Esophagus squamous epithelium (tissue), 5 donors: Measurements from ENCODE around the gene GFRA3. TPM values are rescaled to one million over a fixed set of nuclear protein-coding genes. Genes with fewer than 3 reads are reported as not detected.

Source experiments
- DNase-seq: peaks from one replicate; lab custom pipeline; 2025; lab: John Stamatoyannopoulos, UW
- H3K27ac ChIP-seq, 4 donors: fragments of 200-600 bp; sonication (generic); one replicate each; pipeline ENCODE4 v1.5.1; 2016 to 2019; ENCODE audit warnings: mild to moderate bottlenecking in 1 of 4
- H3K27me3 ChIP-seq, 4 donors: fragments of 200-600 bp; sonication (generic); 1 replicate in 3 of 4; 2 replicates in 1 of 4; pipeline versions ENCODE4 v1.5.1 to v1.6.0; 2017 to 2021; ENCODE audit warnings: antibody characterized with exemption in 1 of 4
- H3K36me3 ChIP-seq, 3 donors: fragments of 200-600 bp; sonication (generic); one replicate each; pipeline ENCODE4 v1.5.1; 2016 to 2019
- H3K4me1 ChIP-seq, 3 donors: fragments of 200-600 bp; sonication (generic); one replicate each; pipeline ENCODE4 v1.5.1; 2017 to 2019
- H3K4me3 ChIP-seq, 4 donors: fragments of 200-600 bp; sonication (generic); 1 replicate in 3 of 4; 2 replicates in 1 of 4; pipeline ENCODE4 v1.5.1; 2016 to 2019; ENCODE audit warnings: mild to moderate bottlenecking in 2 of 4, moderate library complexity in 1 of 4
- H3K9me3 ChIP-seq, 3 donors: fragments of 200-600 bp; sonication (generic); one replicate each; pipeline ENCODE4 v1.5.1; 2016 to 2019
- POLR2A ChIP-seq, 4 donors: fragments of 450-650 bp; IDR thresholded peaks; one replicate each; pipeline ENCODE4 v1.6.1; 2017; ENCODE audit warnings: antibody characterized with exemption in 4 of 4, mild to moderate bottlenecking in 4 of 4, moderate library complexity in 3 of 4
- WGBS, 2 donors: methylation state at CpG; one replicate each; pipeline ENCODE4 v1.1.5; 2018; 5-methylcytosine and 5-hydroxymethylcytosine counted together
- intact Hi-C: fragments of 100-400 bp; cut with DNase I; formaldehyde crosslinking; loops from one replicate; pipeline ENCODE4 v1.15.0; 2022
- total RNA-seq, 4 donors: library from RNA; depleted of rRNA; stranded (reverse); fragments of >200 nt; gene quantifications; one replicate each; pipeline ENCODE4 v1.1.0, GENCODE V29; 2016
- TF ChIP-seq, protein P1 (sequence below), 6 experiments: fragments of 450-650 bp in 4 of 6; fragments of 200-600 bp in 2 of 6; sonication (generic) in 2 of 6; IDR thresholded peaks; one replicate each; pipeline ENCODE4 v1.5.1; 2016 to 2019; ENCODE audit warnings: antibody characterized with exemption in 6 of 6, mild to moderate bottlenecking in 4 of 6, moderate library complexity in 4 of 6
- donor health status: DM: yes; HTN: yes; CAD: no.

GFRA3 gene
- total RNA-seq, 4 donors from 2014 or later = 0.35 to 0.41 TPM; not detected in 2

DNA sequence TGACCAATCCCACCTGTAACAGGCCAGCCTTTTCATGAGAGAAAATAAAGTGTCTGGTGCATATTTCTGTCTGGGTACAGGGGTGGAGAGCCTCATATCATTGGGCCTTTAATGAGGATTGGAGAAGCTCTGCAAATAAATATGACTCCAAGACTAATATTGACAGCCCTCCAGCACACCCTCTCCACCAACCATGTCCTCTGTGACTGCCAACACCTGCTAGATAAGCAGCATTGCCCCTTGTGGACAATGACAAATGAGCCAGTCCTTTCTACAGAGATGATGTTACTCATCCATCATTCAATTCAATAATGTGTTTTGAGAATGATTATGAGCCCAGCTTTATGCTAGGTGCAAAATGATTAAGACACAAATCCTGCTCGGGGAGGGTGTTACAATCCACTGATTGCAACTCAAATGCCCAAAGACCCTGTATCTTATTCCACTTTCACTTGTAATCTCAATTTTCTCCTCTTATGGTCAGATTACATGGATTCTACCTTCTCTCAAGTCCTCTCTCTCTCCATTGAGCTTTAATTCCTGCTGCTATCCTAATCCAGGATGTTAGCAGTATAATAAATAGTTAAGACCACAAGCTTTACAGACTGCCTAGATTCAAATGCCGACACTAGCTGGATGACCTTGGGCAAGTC lies 2.1 kb upstream of the GFRA3 start:
- Histone ChIP-seq H3K27me3 (peaks cover 0 to 28% (median 0%) of the 10 kb centered on the region in 4 donors), H3K9me3 (no peaks in the 10 kb centered on the region), H3K27ac (no peak overlapping the region), H3K4me1 (peaks cover 0 to 11% (median 6%) of the 10 kb centered on the region in 3 donors), H3K36me3 (no peaks in the 10 kb centered on the region), H3K4me3 (no peak overlapping the region)
- TF ChIP-seq, protein P1, sequence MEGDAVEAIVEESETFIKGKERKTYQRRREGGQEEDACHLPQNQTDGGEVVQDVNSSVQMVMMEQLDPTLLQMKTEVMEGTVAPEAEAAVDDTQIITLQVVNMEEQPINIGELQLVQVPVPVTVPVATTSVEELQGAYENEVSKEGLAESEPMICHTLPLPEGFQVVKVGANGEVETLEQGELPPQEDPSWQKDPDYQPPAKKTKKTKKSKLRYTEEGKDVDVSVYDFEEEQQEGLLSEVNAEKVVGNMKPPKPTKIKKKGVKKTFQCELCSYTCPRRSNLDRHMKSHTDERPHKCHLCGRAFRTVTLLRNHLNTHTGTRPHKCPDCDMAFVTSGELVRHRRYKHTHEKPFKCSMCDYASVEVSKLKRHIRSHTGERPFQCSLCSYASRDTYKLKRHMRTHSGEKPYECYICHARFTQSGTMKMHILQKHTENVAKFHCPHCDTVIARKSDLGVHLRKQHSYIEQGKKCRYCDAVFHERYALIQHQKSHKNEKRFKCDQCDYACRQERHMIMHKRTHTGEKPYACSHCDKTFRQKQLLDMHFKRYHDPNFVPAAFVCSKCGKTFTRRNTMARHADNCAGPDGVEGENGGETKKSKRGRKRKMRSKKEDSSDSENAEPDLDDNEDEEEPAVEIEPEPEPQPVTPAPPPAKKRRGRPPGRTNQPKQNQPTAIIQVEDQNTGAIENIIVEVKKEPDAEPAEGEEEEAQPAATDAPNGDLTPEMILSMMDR (IDR thresholded peaks at IDR 0.05) = no peak
- TF ChIP-seq POLR2A (IDR thresholded peaks at IDR 0.05) = no peak
- no peak for DNase-seq
- 43 to 63% methylated on average over 2 of the region's 2 CpGs for WGBS, 2 donors
- intact Hi-C loops = no loop called here

DNA sequence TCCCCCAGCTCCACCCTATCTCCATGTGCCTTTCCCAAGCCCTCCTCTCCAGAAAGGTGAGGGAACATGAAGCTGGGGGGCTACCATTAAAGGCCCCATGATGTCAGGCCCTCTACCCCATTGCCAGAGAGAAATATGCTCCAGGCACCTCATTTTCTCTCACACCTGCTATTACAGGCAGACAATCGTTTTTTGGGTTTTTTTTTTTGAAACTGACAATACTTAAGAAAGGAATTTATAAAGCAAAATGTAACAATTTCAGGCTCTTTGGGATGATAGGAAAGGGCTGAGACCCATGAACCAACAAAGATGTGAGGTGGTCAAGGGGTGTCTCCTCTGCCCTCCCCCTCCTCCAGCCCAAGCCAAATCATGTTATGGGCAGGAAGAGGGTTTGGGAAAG lies 1.5 kb upstream of the GFRA3 start:
- H3K4me3 ChIP-seq = no peak overlapping the region
- DNase-seq = no peak
- TF ChIP-seq POLR2A (IDR thresholded peaks at IDR 0.05) = no peak
- TF ChIP-seq, protein P1 (IDR thresholded peaks at IDR 0.05) = no peak
- 25 to 36% methylated on average over 1 of the region's 1 CpG for WGBS, 2 donors
- H3K27me3 ChIP-seq = peaks cover 0 to 28% (median 0%) of the 10 kb centered on the region in 4 donors
- peaks cover 0 to 11% (median 6%) of the 10 kb centered on the region in 3 donors for H3K4me1 ChIP-seq
- H3K27ac ChIP-seq = no peak overlapping the region
- H3K9me3 ChIP-seq = no peaks in the 10 kb centered on the region
- H3K36me3 ChIP-seq = no peaks in the 10 kb centered on the region
- intact Hi-C loops = no loop called here

DNA sequence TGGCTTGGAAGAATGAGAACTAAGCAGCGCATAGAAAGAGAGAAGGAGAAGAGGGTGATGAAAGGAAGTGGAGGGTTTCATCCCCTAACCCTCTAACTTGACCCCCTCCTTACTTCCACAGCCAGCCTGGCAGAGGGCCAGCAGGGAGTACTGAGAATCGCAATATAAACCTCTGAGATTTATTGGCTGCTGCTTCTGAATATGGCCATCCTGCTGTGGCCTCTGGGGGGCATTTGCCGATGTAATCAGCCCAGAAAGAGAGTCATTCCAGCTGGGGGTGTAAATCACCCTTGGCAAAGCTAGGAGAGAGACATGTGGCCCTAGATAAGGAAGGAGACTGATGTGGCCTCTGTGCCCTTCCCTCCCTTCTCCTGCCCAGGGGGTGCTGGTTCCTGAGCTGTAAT lies 960 bp upstream of the GFRA3 start:
- Histone ChIP-seq H3K4me3 (no peak overlapping the region), H3K36me3 (no peaks in the 10 kb centered on the region), H3K9me3 (no peaks in the 10 kb centered on the region), H3K4me1 (peaks cover 0 to 11% (median 6%) of the 10 kb centered on the region in 3 donors), H3K27me3 (peaks cover 0 to 28% (median 0%) of the 10 kb centered on the region in 4 donors), H3K27ac (no peak overlapping the region)
- WGBS, 2 donors = 55 to 58% methylated on average over 3 of the region's 3 CpGs
- TF ChIP-seq, protein P1 (IDR thresholded peaks at IDR 0.05) = no peak
- TF ChIP-seq POLR2A (IDR thresholded peaks at IDR 0.05) = no peak
- DNase-seq = no peak
- intact Hi-C loops = no loop called here

DNA sequence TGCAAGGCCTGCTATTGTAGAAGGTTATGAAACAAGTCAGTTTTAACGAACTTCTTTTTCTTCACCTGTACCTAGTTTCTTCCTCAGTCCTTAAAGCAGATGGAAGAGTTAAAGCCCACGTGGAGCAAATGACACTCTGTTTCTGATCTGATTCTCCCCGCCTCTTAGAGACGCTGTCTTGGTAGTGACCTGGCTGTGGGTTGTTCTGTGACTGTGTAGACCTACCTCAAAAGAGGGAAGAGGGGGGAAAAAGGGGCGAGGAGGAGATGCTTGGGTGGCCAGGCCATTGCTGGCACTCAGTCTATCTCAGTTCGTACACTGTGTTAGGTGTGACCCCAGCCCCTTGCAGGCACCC lies 610 bp downstream of the GFRA3 start:
- Histone ChIP-seq H3K27me3 (peaks cover 0 to 28% (median 0%) of the 10 kb centered on the region in 4 donors), H3K4me1 (peaks cover 0 to 11% (median 6%) of the 10 kb centered on the region in 3 donors), H3K4me3 (peak overlapping the region; percentile 33 to 55 (median 42)), H3K9me3 (no peaks in the 10 kb centered on the region), H3K27ac (no peak overlapping the region), H3K36me3 (no peaks in the 10 kb centered on the region)
- no peak for DNase-seq
- 59 to 63% methylated on average over 6 of the region's 6 CpGs for WGBS, 2 donors
- TF ChIP-seq, protein P1 (IDR thresholded peaks at IDR 0.05) = no peak
- TF ChIP-seq POLR2A (IDR thresholded peaks at IDR 0.05) = no peak
- intact Hi-C loops = no loop called here

DNA sequence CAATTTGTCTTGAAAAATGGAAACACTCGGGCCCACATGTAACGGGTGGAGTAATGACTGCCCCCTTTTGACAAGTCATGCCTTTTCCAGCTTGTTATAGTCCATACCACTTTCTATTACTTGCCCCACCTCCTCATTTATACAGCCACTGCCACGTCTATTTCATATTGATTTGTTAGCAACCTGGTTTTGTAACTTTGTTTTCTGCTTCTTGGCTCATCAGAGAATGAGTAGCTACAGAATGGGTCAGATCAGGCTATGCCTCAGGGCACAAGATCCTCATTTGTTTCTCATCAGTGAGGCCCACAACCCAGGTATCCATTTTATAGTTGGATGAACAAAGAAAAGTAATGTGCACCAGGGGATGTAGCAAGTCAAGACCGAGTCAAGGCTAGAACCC lies 1.7 kb downstream of the GFRA3 start:
- TF ChIP-seq POLR2A (IDR thresholded peaks at IDR 0.05) = no peak
- TF ChIP-seq, protein P1 (IDR thresholded peaks at IDR 0.05) = no peak
- intact Hi-C loops = no loop called here
- no peaks in the 10 kb centered on the region for H3K9me3 ChIP-seq
- DNase-seq = no peak
- whole genome bisulfite sequencing, 2 donors = 90 to 92% methylated on average over 4 of the region's 4 CpGs
- peaks cover 0 to 28% (median 0%) of the 10 kb centered on the region in 4 donors for H3K27me3 ChIP-seq
- H3K27ac ChIP-seq = no peak overlapping the region
- H3K4me3 ChIP-seq = no peak overlapping the region
- peaks cover 0 to 11% (median 6%) of the 10 kb centered on the region in 3 donors for H3K4me1 ChIP-seq
- H3K36me3 ChIP-seq = no peaks in the 10 kb centered on the region
